ENCODE results near the gene SDF4.
"Not testable (repeated sequence)": the region's sequence is repeated elsewhere in the genome, so short reads cannot be mapped to it uniquely, and the experiment has no call there.

SDF4 gene

DNA sequence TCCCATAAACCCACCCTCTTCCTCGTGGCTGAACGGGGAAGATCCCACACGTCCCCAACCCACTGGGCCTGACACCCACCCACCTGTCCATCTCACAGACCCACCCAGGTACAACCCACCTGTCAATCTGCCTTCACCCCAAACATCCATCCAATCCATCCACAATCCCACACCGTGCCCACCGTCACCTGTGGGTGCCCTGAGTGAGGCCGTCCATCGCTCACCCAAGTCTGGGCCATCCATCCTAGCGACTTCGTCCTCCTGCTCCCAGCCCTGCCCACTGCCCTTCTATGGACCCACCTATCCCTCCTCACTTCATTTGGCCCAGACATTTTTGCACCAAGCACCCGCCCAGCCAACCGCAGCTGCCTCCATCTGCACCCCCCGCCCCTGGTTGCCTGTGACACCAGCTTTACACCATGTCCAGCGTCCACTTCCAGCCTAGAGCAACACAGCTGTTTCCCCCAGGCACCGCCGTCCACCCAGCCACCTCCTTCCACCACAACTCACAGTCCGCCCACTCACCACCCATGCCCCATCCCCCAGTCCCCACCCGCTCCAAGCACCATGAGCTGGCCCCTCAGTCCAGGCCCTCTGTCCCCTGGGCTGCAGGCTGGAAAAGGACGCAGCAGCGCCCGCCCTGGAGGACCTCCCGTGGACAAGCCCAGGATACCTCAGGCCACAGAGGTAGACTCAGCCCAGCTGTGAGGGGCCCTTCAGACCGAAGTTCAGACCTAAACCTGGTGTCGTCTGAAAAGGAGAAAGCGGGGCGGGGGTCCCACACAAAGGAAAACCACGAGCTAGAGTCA, 50.5 kb downstream of the SDF4 start:
- in situ Hi-C loops (cut with MboI; ENCODE audit: low sequenced_read_pairs) = no loop called here

DNA sequence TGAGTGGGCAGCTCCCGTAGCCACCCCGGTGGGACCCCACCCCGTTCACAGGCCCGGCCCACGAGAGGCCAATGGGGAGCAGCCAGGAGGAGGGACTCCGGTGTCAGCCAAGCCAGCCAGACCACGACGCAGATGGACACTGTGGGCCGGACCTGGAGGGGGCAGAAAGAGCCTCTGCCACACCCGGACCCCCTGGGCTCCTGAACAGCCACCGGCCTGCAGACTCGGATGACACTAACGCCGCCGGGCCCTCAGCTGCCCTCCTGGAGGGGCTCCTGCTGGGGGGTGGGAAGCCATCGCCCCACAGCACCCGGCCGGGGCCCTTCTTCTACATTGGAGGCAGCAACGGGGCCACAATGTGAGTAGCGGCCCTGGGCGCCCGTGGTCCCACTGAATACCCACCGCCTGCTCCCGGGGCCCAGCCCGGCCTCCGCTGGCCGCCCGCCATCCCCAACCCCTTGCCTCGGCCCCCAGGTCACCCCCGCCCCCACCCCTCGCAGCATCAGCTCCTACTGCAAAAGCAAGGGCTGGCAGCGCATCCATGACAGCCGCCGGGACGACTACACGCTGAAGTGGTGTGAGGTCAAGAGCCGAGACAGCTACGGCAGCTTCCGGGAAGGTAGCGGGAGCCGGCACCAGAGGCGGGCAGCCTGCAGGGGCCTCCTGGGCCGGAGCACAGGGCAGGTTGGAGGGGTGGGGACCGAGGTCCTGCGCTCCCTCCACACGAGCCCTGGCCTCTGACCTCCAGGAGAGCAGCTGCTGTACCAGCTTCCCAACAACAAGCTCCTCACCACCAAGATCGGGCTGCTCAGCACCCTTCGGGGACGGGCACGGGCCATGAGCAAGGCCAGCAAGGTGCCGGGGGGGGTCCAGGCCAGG, 51.6 kb downstream of the SDF4 start:
- in situ Hi-C loops (cut with MboI; ENCODE audit: low sequenced_read_pairs) = no loop called here

DNA sequence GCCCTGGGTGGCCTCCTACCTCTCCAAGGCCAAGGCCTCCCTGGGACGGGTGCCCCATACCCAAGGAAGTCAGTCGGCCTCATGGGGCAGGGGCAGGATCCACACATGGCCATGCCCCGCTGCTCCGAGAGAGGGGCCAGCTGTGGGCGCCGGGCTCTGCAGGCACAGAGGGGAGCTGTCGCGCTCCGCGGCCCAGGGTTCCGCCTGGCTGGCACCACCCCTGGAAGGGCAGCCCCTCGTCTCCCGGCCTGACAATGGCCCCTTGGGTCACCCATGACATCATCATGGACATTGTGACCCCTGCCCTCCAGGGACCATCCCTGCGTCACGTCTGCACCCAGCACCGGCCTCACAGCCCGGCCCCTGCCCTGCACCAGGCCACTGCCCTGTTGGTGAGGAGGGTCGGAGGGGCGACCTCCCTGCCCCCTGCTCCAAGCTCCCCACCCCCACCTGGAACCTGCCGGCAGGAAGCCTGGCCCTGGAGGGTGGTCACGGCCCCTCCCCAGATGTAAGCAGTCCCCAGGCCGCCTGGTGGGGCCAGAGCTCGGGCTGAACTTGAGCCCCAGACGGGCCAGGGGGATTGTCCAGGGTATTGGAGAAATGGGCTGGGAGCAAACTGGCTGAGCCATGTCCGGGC, 52.3 kb downstream of the SDF4 start:
- in situ Hi-C loops (cut with MboI; ENCODE audit: low sequenced_read_pairs) = no loop called here

- in situ Hi-C loops (cut with MboI; ENCODE audit: low sequenced_read_pairs) = no loop called here
Observed at GRCh38 chr1:1178794-1179331, 52.9 kb downstream of the SDF4 start.

DNA sequence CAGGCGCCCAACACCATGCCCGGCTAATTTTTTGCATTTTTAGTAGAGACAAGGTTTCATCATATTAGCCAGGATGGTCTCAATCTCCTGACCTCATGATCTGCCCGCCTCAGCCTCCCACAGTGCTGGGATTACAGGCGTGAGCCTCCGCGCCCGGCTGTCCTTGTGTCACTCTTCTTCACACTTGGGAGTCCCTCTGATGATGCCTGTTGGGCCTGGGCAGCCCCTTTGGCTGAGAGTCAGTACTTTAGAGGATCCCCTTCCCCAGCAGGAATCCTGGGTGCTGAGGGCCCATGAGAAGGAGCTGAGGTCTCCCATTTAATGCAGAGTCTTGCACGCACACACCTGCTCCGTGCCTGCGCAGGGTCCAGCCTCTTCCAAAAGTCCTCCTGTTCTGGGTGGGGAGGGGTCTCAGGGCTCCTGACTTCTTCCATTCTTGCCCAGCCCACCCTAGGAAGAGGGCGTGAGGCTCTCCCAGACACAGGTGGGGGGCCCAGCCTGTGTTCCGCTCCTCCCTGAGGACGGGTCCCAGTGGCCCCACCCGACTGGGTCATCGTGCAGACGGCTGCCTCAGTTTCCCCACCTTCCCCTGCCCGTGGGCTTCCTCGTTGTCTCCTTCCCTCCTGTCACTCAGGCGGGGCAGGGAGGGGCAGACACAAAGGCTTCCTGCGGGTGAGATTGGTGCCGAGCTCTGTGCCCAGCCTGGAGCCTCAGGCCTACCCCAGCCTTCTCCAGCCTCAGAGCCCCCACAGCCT, 54.2 kb downstream of the SDF4 start:
- in situ Hi-C loops (cut with MboI; ENCODE audit: low sequenced_read_pairs) = no loop called here

- in situ Hi-C loops (cut with MboI; ENCODE audit: low sequenced_read_pairs) = no loop called here
Observed at GRCh38 chr1:1176931-1177330, 54.9 kb downstream of the SDF4 start.

- in situ Hi-C loops (cut with MboI; ENCODE audit: low sequenced_read_pairs) = not testable (repeated sequence)
Observed at GRCh38 chr1:1176063-1176761, 55.6 kb downstream of the SDF4 start.

- in situ Hi-C loops (cut with MboI; ENCODE audit: low sequenced_read_pairs) = no loop called here
Observed at GRCh38 chr1:1175221-1176062, 56.4 kb downstream of the SDF4 start.

DNA sequence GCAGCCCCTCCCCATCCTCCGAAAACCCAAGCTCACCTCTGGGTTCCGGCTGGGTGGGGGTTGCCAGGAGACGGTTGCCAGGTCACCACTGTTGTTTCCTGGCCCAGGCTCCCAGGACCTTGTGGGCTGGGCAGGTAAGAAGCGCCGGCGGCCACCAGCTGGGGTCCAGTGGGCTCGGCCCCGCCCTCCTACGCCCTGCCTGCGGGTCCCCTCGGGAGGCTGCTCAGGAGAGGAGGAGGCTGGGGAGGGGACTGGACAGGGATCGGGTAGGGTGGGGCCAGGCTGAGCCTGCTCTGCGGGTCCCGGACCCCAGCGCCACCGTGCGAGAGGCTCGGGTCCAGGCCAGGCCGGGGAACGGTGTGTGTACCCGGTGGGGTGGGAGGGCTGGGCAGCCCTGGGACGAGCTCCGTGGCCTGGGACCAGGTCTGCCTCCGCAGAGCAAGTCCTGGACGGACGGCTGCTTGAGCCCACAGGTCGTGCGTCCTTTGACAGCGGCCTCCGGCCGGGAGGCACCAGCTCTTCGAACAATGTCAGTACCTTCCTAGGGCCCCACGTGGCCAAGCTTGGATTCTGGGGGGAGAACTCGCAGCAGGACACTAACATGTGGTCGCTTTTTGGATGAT, 57.9 kb downstream of the SDF4 start, which contains the start of gene TTLL10:
TTLL10 (plus strand) TSS at position 88 of the 623 bp plus-strand sequence. CDS start 5,336 bp downstream, outside the sequence.
- in situ Hi-C loops (cut with MboI; ENCODE audit: low sequenced_read_pairs) = no loop called here

DNA sequence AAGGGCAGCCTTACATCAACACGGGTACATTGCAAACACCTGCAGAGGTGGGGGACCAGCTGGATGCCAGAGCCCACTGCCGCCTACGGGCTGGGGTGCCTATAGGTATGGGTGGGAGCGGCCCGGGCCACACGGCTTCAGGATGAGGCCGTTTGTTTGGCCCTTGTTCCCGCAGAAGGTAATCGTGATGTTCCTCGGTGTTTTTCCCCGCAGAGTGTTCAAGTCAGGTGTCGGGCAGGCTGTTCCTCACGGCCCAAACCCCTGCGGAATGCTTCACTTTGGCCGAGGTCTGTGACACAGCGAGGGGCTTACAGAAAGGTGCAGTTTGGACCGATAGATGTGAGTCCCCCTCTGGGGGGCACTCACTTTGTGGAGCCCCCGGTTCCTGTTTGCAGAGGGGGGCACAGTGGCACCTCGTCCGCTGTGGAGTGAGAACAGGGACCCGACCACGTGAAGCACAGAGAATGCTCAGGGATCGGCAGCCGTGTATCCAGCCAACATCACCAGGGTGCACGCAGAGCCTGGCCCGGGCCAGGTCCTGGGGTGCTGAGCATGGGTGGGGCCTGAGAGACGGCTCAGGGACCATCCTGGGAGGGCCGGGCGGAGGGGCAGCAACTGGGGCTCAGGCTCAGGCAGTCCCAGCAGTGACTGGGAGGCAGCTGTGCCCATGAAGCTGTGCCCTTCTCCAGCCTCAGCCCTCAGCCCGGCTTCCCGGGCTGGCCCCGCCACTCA, 58.6 kb downstream of the SDF4 start:
- in situ Hi-C loops (cut with MboI; ENCODE audit: low sequenced_read_pairs) = no loop called here

GRCh38 chr1:1171546-1172340, 60.1 kb downstream of the SDF4 start:
- in situ Hi-C loops (cut with MboI; ENCODE audit: low sequenced_read_pairs) = no loop called here

DNA sequence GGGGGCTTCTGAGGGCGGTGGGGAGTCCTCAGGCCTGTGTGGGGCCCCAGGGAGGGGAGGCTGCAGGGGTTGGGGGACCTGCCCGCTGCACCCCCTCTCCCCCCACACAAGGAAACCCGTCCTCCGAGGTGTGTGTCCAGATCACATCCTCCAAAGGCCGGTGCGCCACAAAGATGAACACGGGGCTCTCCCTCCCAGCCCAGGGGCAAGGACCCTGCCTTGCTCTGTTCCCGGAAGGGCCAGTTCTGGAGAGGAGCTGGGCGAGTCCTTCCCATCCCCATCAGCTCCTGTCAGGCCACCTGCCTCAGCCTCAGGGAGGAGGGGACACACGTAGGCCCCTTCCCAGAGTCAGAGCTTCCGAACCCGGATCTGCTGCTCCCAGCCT, 60.6 kb downstream of the SDF4 start:
- in situ Hi-C loops (cut with MboI; ENCODE audit: low sequenced_read_pairs) = no loop called here

- in situ Hi-C loops (cut with MboI; ENCODE audit: low sequenced_read_pairs) = no loop called here
Observed at GRCh38 chr1:1170215-1171091, 61.3 kb downstream of the SDF4 start.

- in situ Hi-C loops (cut with MboI; ENCODE audit: low sequenced_read_pairs) = no loop called here
Observed at GRCh38 chr1:1169429-1170214, 62.2 kb downstream of the SDF4 start.

Data from HL-60/S4 (cell line).